GM12801 (cell line): Measurements from ENCODE around the gene GEMIN5.

Experiments used
- CTCF ChIP-seq: IDR thresholded peaks from one replicate; pipeline ENCODE4 v1.5.1; 2011; ENCODE audit warnings: control low read depth; ENCODE audit not compliant: insufficient read length; ENCODE audit errors: extremely low read depth

Gene GEMIN5

GRCh38 chr5:154901276-154901675 lies 36.7 kb downstream of the GEMIN5 start:
- no peak for TF ChIP-seq CTCF

- no peak for TF ChIP-seq CTCF
Observed at GRCh38 chr5:154900066-154900465, 37.9 kb downstream of the GEMIN5 start.

GRCh38 chr5:154899151-154899816 lies 38.7 kb downstream of the GEMIN5 start:
- no peak for TF ChIP-seq CTCF

GRCh38 chr5:154898210-154898609 lies 39.8 kb downstream of the GEMIN5 start:
- no peak for TF ChIP-seq CTCF

GRCh38 chr5:154896562-154897165 lies 41.3 kb downstream of the GEMIN5 start:
- TF ChIP-seq CTCF, result no peak

- TF ChIP-seq CTCF, result no peak
Observed at GRCh38 chr5:154895606-154896561, 42.1 kb downstream of the GEMIN5 start.

- no peak for TF ChIP-seq CTCF
Observed at GRCh38 chr5:154893381-154893780, 44.6 kb downstream of the GEMIN5 start.
